H9 (cell line): ENCODE measurements around the gene NFIL3. TPM values are rescaled to one million over a fixed set of nuclear protein-coding genes. Genes with fewer than 3 reads are reported as not detected.

Experiments
- DNase-seq: peaks from one replicate; pipeline ENCODE4 v3.0.0-alpha.2; 2017
- H2AFZ ChIP-seq: one replicate; pipeline ENCODE4 v1.6.1; 2013; ENCODE audit warnings: mild to moderate bottlenecking, low read length, control low read depth, moderate library complexity
- H2AK5ac ChIP-seq: 2 replicates; pipeline ENCODE4 v1.6.1; 2013; ENCODE audit warnings: low read length, control low read depth, mixed read lengths; ENCODE audit not compliant: insufficient read length
- H2BK120ac ChIP-seq: one replicate; pipeline ENCODE4 v1.6.1; 2013; ENCODE audit warnings: low read depth, mild to moderate bottlenecking, low read length, control low read depth, inconsistent platforms; ENCODE audit not compliant: poor library complexity, severe bottlenecking
- H2BK12ac ChIP-seq: 2 replicates; pipeline ENCODE4 v1.6.1; 2013; ENCODE audit warnings: low read length, control low read depth, mixed read lengths, low read depth; ENCODE audit not compliant: insufficient read length
- H2BK15ac ChIP-seq: 2 replicates; pipeline ENCODE4 v1.6.1; 2013; ENCODE audit warnings: low read depth, low read length, control low read depth
- H2BK20ac ChIP-seq: one replicate; pipeline ENCODE4 v1.6.1; 2013; ENCODE audit warnings: low read depth, mild to moderate bottlenecking, low read length, control low read depth, inconsistent platforms; ENCODE audit not compliant: poor library complexity, severe bottlenecking
- H2BK5ac ChIP-seq: 2 replicates; pipeline ENCODE4 v1.6.1; 2013; ENCODE audit warnings: low read length, control low read depth, mixed read lengths; ENCODE audit not compliant: insufficient read length
- H3K14ac ChIP-seq: 2 replicates; pipeline ENCODE4 v1.6.1; 2013; ENCODE audit warnings: low read length, control low read depth; ENCODE audit not compliant: insufficient read depth
- H3K18ac ChIP-seq: 2 replicates; pipeline ENCODE4 v1.6.1; 2013; ENCODE audit warnings: low read depth, mild to moderate bottlenecking, mixed read lengths, low read length, control low read depth; ENCODE audit not compliant: insufficient read length
- H3K23ac ChIP-seq: 2 replicates; pipeline ENCODE4 v1.6.1; 2013; ENCODE audit warnings: low read length, control low read depth, mixed read lengths, low read depth; ENCODE audit not compliant: insufficient read length
- H3K23me2 ChIP-seq: 2 replicates; pipeline ENCODE4 v1.6.1; 2013; ENCODE audit warnings: low read depth, mild to moderate bottlenecking, mixed read lengths, low read length, control low read depth; ENCODE audit not compliant: insufficient read length, poor library complexity, severe bottlenecking
- H3K27ac ChIP-seq: 2 replicates; pipeline ENCODE4 v1.5.1; 2013; ENCODE audit warnings: low read length, control low read depth, mixed read lengths, low read depth; ENCODE audit not compliant: insufficient read length
- H3K27me3 ChIP-seq: 2 replicates; pipeline ENCODE4 v1.6.1; 2013; ENCODE audit warnings: low read length, control low read depth, inconsistent platforms; ENCODE audit not compliant: insufficient read depth
- H3K4ac ChIP-seq: 2 replicates; pipeline ENCODE4 v1.6.1; 2013; ENCODE audit warnings: low read depth, mild to moderate bottlenecking, control low read depth, inconsistent platforms, low read length, moderate library complexity
- H3K4me1 ChIP-seq: 2 replicates; pipeline ENCODE4 v1.6.1; 2013; ENCODE audit warnings: low read length, control low read depth, inconsistent platforms; ENCODE audit not compliant: insufficient read depth
- H3K4me2 ChIP-seq: 2 replicates; pipeline ENCODE4 v1.6.1; 2013; ENCODE audit warnings: low read length, control low read depth, mixed read lengths; ENCODE audit not compliant: insufficient read length, insufficient read depth
- H3K56ac ChIP-seq: 2 replicates; pipeline ENCODE4 v1.6.1; 2013; ENCODE audit warnings: low read depth, mild to moderate bottlenecking, mixed read lengths, low read length, control low read depth; ENCODE audit not compliant: insufficient read length
- H3K79me1 ChIP-seq: 2 replicates; pipeline ENCODE4 v1.6.1; 2013; ENCODE audit warnings: low read depth, mild to moderate bottlenecking, moderate library complexity, low read length, control low read depth, inconsistent platforms; ENCODE audit not compliant: insufficient read depth, poor library complexity, severe bottlenecking
- H3K79me2 ChIP-seq: 2 replicates; pipeline ENCODE4 v1.6.1; 2013; ENCODE audit warnings: low read length, control low read depth, inconsistent platforms; ENCODE audit not compliant: insufficient read depth
- H3K9ac ChIP-seq: 2 replicates; pipeline ENCODE4 v1.6.1; 2013; ENCODE audit warnings: low read length, control low read depth, mixed read lengths; ENCODE audit not compliant: insufficient read length; ENCODE audit errors: extremely low read depth
- H3K9me3 ChIP-seq: one replicate; pipeline ENCODE4 v1.6.1; 2013; ENCODE audit warnings: low read depth, low read length, inconsistent platforms; ENCODE audit not compliant: control insufficient read depth
- H3T11ph ChIP-seq: one replicate; pipeline ENCODE4 v1.6.1; 2013; ENCODE audit warnings: mild to moderate bottlenecking, low read length, control low read depth, inconsistent platforms
- H4K20me1 ChIP-seq: one replicate; pipeline ENCODE4 v1.6.1; 2013; ENCODE audit not compliant: control insufficient read depth, insufficient read length, insufficient read depth
- H4K5ac ChIP-seq: 2 replicates; pipeline ENCODE4 v1.6.1; 2013; ENCODE audit warnings: low read depth, mild to moderate bottlenecking, mixed read lengths, low read length, control low read depth; ENCODE audit not compliant: insufficient read length
- H4K8ac ChIP-seq: replicated peaks from 2 replicates; pipeline ENCODE4 v1.6.1; 2013; ENCODE audit warnings: low read length, control low read depth, mixed read lengths, low read depth; ENCODE audit not compliant: insufficient read length
- H4K91ac ChIP-seq: 2 replicates; pipeline ENCODE4 v1.6.1; 2013; ENCODE audit warnings: low read depth, mild to moderate bottlenecking, moderate library complexity, mixed read lengths, low read length, control low read depth; ENCODE audit not compliant: insufficient read length
- H3K27ac Mint-ChIP-seq, 3 experiments: 2 replicates in 2 of 3; 3 replicates in 1 of 3; pipeline ENCODE4 v1.8.0; 2020 to 2021; ENCODE audit warnings: mixed read lengths in 3 of 3, mild to moderate bottlenecking in 1 of 3, moderate library complexity in 1 of 3
- H3K27me3 Mint-ChIP-seq: 2 replicates; pipeline ENCODE4 v1.8.0; 2021; ENCODE audit warnings: low read depth, mild to moderate bottlenecking, moderate library complexity, mixed read lengths
- H3K36me3 Mint-ChIP-seq, 3 experiments: 2 replicates in 2 of 3; 3 replicates in 1 of 3; pipeline ENCODE4 v1.8.0; 2020 to 2021; ENCODE audit warnings: low read depth in 3 of 3, mixed read lengths in 3 of 3; ENCODE audit not compliant: insufficient read depth in 1 of 3
- H3K4me1 Mint-ChIP-seq, 2 experiments: 2 replicates each; pipeline ENCODE4 v1.8.0; 2020; ENCODE audit warnings: mixed read lengths in 2 of 2
- H3K4me3 Mint-ChIP-seq, 2 experiments: 2 replicates in 1 of 2; 3 replicates in 1 of 2; pipeline ENCODE4 v1.8.0; 2020 to 2021; ENCODE audit warnings: mild to moderate bottlenecking in 2 of 2, mixed read lengths in 2 of 2, moderate library complexity in 1 of 2
- H3K9me3 Mint-ChIP-seq, 2 experiments: 2 replicates in 1 of 2; 3 replicates in 1 of 2; pipeline ENCODE4 v1.8.0; 2020; ENCODE audit warnings: mild to moderate bottlenecking in 2 of 2, mixed read lengths in 2 of 2, moderate library complexity in 1 of 2
- CTCF ChIP-seq: fragments of 200-600 bp; sonication (generic); conservative IDR thresholded peaks from 3 replicates; pipeline ENCODE4 v1.8.0; 2021; ENCODE audit warnings: antibody characterized with exemption, mild to moderate bottlenecking
- WGBS: extraction: QIAGEN DNeasy Blood & Tissue Kit; methylation state at CpG from one replicate; pipeline ENCODE4 v1.1.7; 2013; ENCODE audit warnings: missing lambda C conversion rate, low lambda C conversion rate, mixed read lengths; ENCODE audit not compliant: insufficient read length; ENCODE audit errors: extremely low coverage; 5-methylcytosine and 5-hydroxymethylcytosine counted together
- total RNA-seq: library from RNA; stranded (reverse); gene quantifications from 2 replicates; pipeline ENCODE4 v1.2.1, GENCODE V29; 2021

Gene NFIL3
- total RNA-seq, 1 experiment from 2014 or later: 8.4 TPM

GRCh38 chr9:91465420-91465819 lies 41.8 kb upstream of the NFIL3 start:
- Histone ChIP-seq H3K27me3 (no peaks in the 10 kb centered on the region), H3K4me2 (no peak overlapping the region), H4K91ac (no peak overlapping the region), H2BK12ac (no peak overlapping the region), H3K79me1 (no peaks in the 10 kb centered on the region), H3K14ac (no peak overlapping the region), H2BK120ac (no peak overlapping the region), H2BK5ac (no peak overlapping the region), H3K9me3 (no peaks in the 10 kb centered on the region), H2AK5ac (no peak overlapping the region), H3K23ac (no peak overlapping the region), H3T11ph (no peak overlapping the region), H3K4ac (no peak overlapping the region), H3K4me1 (no peaks in the 10 kb centered on the region), H2AFZ (no peak overlapping the region), H3K27ac (no peak overlapping the region), H3K56ac (no peak overlapping the region), H3K18ac (no peak overlapping the region), H3K23me2 (no peaks in the 10 kb centered on the region), H3K9ac (no peak overlapping the region), H3K79me2 (no peaks in the 10 kb centered on the region), H4K20me1 (no peaks in the 10 kb centered on the region), H2BK15ac (no peak overlapping the region), H4K5ac (no peak overlapping the region), H4K8ac (no peak overlapping the region), H2BK20ac (no peak overlapping the region)
- no peak overlapping the region for H3K27ac Mint-ChIP-seq
- H3K4me3 Mint-ChIP-seq: no peak overlapping the region
- no peak for TF ChIP-seq CTCF
- WGBS: no CpG with 5 or more reads among the region's 2 CpGs
- no peak for DNase-seq
- H3K9me3 Mint-ChIP-seq: peaks cover 2 to 5% of the 10 kb centered on the region in 2 experiments; a peak in 2 of 5 replicates
- no peaks in the 10 kb centered on the region for H3K36me3 Mint-ChIP-seq
- H3K4me1 Mint-ChIP-seq: peaks cover 0 to 7% of the 10 kb centered on the region in 2 experiments; a peak in 1 of 4 replicates
- H3K27me3 Mint-ChIP-seq: no peaks in the 10 kb centered on the region; the same call in none of the 2 replicates
